Measurements from ENCODE around the gene VPS51.
A peak's percentile ranks its signal among the peaks of the same experiment; 100 is the strongest.

The VPS51 gene

DNA sequence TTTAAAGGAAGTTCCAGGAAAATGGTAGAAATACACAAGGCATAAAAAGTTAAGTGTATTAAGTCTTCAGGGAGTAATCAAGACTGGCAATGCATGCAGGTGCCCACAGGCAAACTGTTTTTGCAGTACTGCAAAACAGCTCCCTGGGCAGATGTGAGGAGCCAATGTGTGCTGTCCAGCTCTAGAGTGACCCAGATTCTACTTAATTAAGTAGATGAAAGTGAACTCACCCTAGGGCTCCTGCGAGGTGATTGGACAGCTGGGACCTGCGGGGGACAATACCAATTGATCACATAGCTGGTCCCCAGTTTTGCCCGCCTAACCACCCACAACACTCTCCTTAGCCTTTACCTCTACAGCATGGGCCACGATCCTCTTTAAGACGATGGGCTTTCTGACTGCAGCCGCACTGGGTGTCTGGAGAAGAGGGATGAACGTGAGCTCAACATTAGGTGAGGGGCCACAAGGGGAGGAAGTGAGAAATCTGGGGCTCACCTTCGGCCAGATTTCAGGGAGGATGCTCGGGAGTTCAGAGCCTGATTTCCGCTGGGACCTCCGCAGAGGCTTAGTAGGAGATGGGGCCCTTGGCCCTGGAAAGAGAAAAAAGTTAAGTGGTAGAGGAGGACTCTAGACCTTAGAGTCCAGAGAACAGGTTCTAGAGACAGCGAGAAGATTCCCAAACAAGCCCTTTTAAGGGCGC, 12.7 kb upstream of the VPS51 start:
- Histone ChIP-seq H3K27ac (peak overlapping the region; percentile 79 to 91 (median 86); a peak in 21 of 22 replicates), H3K4me1 (peaks cover 50 to 66% (median 62%) of the 10 kb centered on the region in 10 experiments), H3K4me3 (peak overlapping the region; percentile 75 to 90 (median 86)), H3K4me2 (peak overlapping the region; percentile 85 to 97 (median 94)), H3K27me3 (no peaks in the 10 kb centered on the region), H3K36me3 (peaks cover 29 to 81% (median 64%) of the 10 kb centered on the region in 11 experiments), H4K20me1 (peaks cover 0 to 35% (median 12%) of the 10 kb centered on the region in 11 experiments; a peak in 13 of 22 replicates), H3K9ac (peak overlapping the region; percentile 85 to 95 (median 90)), H3K9me3 (replicated peaks in 1 of 11) (no peaks in the 10 kb centered on the region)
- no peak for TF ChIP-seq Cebpa-rat (IDR thresholded peaks at IDR 0.05)

DNA sequence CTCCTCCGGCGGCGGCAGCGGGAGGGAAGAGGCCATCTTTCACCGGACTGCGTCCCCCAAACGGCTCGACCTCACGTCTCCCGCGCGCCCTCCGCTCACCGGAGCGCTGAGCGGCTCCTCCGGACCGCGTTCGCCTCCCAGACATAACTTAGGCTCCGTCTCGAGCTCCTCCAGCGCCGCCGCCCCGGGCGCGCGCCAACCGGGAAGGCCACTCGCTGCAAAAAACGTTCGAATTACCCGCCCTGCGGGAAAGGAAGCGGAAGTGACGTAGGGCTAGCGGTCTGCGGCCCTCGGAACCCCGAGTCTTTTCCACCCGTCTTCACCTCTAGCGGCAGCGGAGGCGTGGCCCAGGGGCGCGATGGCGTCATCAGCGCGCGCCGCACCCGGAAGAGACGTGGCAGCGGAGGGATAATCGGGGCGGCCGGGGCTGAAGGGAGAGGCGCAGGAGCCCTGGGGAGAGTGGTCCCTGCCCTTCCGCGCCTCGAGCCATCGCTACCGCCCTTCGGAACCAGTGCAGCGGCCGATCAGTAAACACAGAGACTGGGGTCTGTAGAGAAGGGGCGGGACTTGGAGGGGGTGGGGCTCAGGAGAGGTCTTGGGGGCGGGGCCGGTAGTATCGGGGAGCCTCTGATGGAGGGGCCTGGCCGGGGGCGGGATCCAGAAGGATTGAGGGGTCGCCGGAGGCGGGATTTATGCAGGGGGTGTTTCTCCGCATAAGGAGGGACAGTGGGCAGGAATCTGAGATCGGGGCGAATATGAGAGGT, 12.0 kb upstream of the VPS51 start, which contains the start of the genes CDCA5 and ZFPL1:
TSS of gene CDCA5 (minus strand) at position 207 of the 764 bp plus-strand sequence. CDS start at position 145, 62 bp downstream.
TSS of gene ZFPL1 (plus strand) at position 389 of the 764 bp plus-strand sequence. CDS start 477 bp downstream, outside the sequence.
- Histone ChIP-seq H3K9me3 (replicated peaks in 1 of 11) (no peaks in the 10 kb centered on the region), H3K36me3 (peaks cover 37 to 81% (median 66%) of the 10 kb centered on the region in 11 experiments), H4K20me1 (peaks cover 0 to 28% (median 5%) of the 10 kb centered on the region in 11 experiments; a peak in 11 of 22 replicates), H3K27me3 (no peaks in the 10 kb centered on the region), H3K27ac (peak within 1 kb of the TSS; percentile 79 to 91 (median 86)), H3K9ac (peak within 1 kb of the TSS; percentile 85 to 95 (median 90)), H3K4me1 (peaks cover 43 to 59% (median 55%) of the 10 kb centered on the region in 10 experiments), H3K4me2 (peak within 1 kb of the TSS; percentile 85 to 100 (median 98)), H3K4me3 (peak within 1 kb of the TSS; percentile 75 to 90 (median 86))
- TF ChIP-seq Cebpa-rat (IDR thresholded peaks at IDR 0.05), result no peak

DNA sequence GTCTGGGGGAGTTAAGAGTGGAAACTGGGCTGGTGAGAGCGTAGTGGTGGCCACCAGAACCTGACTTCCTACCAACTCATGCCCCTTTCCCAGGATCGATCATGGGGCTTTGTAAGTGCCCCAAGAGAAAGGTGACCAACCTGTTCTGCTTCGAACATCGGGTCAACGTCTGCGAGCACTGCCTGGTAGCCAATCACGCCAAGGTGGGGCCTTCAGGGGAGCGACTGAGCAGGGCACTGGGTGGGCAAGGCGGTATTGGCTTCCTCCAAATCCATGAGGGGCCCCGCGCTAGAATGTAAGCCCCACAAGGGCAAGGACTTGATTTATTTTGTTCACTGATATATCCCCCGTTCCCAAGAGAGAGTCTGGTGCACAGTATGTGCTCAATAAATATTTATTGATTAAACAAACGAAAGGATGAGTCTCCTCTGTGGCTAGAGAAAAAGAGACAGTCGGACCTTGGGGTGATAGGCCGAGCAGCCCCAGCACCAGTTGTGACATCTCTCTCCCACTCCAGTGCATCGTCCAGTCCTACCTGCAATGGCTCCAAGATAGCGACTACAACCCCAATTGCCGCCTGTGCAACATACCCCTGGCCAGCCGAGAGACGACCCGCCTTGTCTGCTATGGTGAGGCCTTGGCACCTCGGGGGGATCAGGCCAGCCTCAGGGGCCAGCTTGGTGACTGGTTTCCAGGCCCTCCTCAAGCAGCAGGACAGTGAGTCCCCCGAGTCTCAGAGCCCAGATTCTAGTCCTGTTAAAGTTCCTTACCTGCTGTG, 11.2 kb upstream of the VPS51 start:
- Histone ChIP-seq H4K20me1 (peaks cover 0 to 20% (median 0%) of the 10 kb centered on the region in 11 experiments; a peak in 5 of 22 replicates), H3K4me2 (peak overlapping the region; percentile 82 to 100 (median 98)), H3K4me1 (peaks cover 37 to 52% (median 49%) of the 10 kb centered on the region in 10 experiments), H3K36me3 (peaks cover 44 to 81% (median 65%) of the 10 kb centered on the region in 11 experiments), H3K9me3 (replicated peaks in 1 of 11) (no peaks in the 10 kb centered on the region), H3K27me3 (no peaks in the 10 kb centered on the region), H3K4me3 (peak overlapping the region; percentile 75 to 90 (median 86)), H3K27ac (peak overlapping the region; percentile 79 to 91 (median 86)), H3K9ac (peak overlapping the region; percentile 85 to 95 (median 90))
- TF ChIP-seq Cebpa-rat (IDR thresholded peaks at IDR 0.05), result no peak

DNA sequence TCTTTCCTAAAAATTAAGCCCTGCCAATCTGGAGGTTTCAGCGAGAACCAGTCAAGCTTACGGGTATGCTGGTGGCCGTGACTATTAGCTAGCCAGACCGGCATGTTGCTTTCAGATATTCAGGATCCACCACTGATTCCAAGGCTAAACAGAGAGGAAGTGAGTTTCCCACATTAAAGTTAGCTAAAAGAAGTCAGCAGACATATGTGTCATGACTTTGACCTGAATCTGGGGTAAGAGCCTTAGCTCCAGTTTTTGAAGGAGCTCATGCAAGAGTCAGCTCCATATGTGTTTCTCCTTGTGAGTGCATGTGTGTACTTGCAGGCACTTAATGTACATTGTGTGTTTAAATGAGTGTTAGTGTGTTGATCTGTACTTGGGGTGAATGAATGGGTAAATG, 10.6 kb upstream of the VPS51 start:
- peak overlapping the region in 4 of 11 experiments; percentile 79 to 91 (median 87); a peak in 7 of 22 replicates for H3K27ac ChIP-seq
- H3K27me3 ChIP-seq, result no peaks in the 10 kb centered on the region
- TF ChIP-seq Cebpa-rat (IDR thresholded peaks at IDR 0.05), result no peak
- peaks cover 0 to 14% (median 0%) of the 10 kb centered on the region in 11 experiments; a peak in 5 of 22 replicates for H4K20me1 ChIP-seq
- peaks cover 47 to 77% (median 63%) of the 10 kb centered on the region in 11 experiments for H3K36me3 ChIP-seq
- H3K4me3 ChIP-seq, result peak overlapping the region in 9 of 10 experiments; percentile 81 to 90 (median 87); a peak in 11 of 20 replicates
- no peaks in the 10 kb centered on the region for H3K9me3 ChIP-seq (replicated peaks in 1 of 11)
- peak overlapping the region; percentile 82 to 100 (median 98) for H3K4me2 ChIP-seq
- H3K9ac ChIP-seq, result peak overlapping the region; percentile 85 to 95 (median 90); a peak in 17 of 22 replicates
- H3K4me1 ChIP-seq, result peaks cover 39 to 48% (median 45%) of the 10 kb centered on the region in 10 experiments

DNA sequence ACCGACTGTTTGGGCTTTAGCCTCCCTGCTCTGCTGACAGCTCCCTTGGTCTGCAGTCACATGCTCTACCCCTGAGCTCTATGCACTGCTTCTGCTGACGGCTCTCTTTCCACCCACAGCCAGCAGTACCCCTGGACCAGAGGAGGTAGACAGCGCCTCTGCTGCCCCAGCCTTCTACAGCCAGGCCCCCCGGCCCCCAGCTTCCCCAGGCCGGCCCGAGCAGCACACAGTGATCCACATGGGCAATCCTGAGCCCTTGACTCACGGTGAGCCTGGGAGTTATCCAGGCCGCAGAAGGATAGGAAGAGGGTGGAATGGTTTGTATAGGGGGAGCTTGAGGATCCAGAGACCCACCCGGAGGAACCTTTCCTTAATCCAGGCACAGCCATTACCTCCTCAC, 9.2 kb upstream of the VPS51 start:
- peaks cover 0 to 7% (median 0%) of the 10 kb centered on the region in 11 experiments; a peak in 5 of 22 replicates for H4K20me1 ChIP-seq
- H3K4me3 ChIP-seq, result no peak overlapping the region
- no peaks in the 10 kb centered on the region for H3K9me3 ChIP-seq (replicated peaks in 1 of 11)
- peaks cover 29 to 40% (median 33%) of the 10 kb centered on the region in 10 experiments for H3K4me1 ChIP-seq
- no peaks in the 10 kb centered on the region for H3K27me3 ChIP-seq
- peaks cover 47 to 64% (median 54%) of the 10 kb centered on the region in 11 experiments for H3K36me3 ChIP-seq
- no peak overlapping the region for H3K4me2 ChIP-seq
- no peak overlapping the region for H3K27ac ChIP-seq
- H3K9ac ChIP-seq, result peak overlapping the region in 1 of 11 experiments; percentile 19; a peak in 1 of 22 replicates
- no peak for TF ChIP-seq Cebpa-rat (IDR thresholded peaks at IDR 0.05)

DNA sequence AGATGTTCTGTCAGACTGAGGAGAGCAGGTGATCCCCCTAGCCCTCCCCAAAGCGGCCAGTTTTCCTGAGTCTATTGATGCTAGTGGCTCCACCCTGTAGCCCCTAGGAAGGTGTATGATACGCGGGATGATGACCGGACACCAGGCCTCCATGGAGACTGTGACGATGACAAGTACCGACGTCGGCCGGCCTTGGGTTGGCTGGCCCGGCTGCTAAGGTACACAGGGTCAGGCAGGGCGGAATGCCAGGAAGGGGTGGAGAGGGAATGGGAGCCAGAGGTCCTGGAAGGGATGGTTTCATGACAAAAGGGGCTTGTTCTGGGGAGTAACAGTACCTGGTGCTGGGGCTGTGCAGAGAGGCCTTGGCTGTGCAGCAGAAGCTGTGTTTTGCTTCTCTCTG, 8.8 kb upstream of the VPS51 start:
- Histone ChIP-seq H3K27ac (no peak overlapping the region), H3K27me3 (no peaks in the 10 kb centered on the region), H3K36me3 (peaks cover 47 to 60% (median 50%) of the 10 kb centered on the region in 11 experiments), H3K4me2 (no peak overlapping the region), H3K9me3 (replicated peaks in 1 of 11) (no peaks in the 10 kb centered on the region), H3K9ac (no peak overlapping the region), H4K20me1 (peaks cover 0 to 7% (median 0%) of the 10 kb centered on the region in 11 experiments; a peak in 3 of 22 replicates), H3K4me1 (peaks cover 25 to 36% (median 29%) of the 10 kb centered on the region in 10 experiments), H3K4me3 (no peak overlapping the region)
- TF ChIP-seq Cebpa-rat (IDR thresholded peaks at IDR 0.05), result no peak

DNA sequence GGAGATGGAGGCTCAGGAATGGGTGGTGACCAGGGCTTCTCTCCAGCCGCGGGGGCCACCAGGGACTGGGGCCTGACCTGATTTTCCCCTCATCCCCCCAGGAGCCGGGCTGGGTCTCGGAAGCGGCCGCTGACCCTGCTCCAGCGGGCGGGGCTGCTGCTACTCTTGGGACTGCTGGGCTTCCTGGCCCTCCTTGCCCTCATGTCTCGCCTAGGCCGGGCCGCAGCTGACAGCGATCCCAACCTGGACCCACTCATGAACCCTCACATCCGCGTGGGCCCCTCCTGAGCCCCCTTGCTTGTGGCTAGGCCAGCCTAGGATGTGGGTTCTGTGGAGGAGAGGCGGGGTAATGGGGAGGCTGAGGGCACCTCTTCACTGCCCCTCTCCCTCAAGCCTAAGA, 8.2 kb upstream of the VPS51 start:
- Histone ChIP-seq H4K20me1 (peaks cover 0 to 7% (median 0%) of the 10 kb centered on the region in 11 experiments; a peak in 3 of 22 replicates), H3K4me2 (no peak overlapping the region), H3K9ac (no peak overlapping the region), H3K9me3 (replicated peaks in 1 of 11) (no peaks in the 10 kb centered on the region), H3K27ac (no peak overlapping the region), H3K27me3 (no peaks in the 10 kb centered on the region), H3K4me3 (no peak overlapping the region), H3K4me1 (peaks cover 19 to 29% (median 23%) of the 10 kb centered on the region in 10 experiments), H3K36me3 (peaks cover 43 to 57% (median 49%) of the 10 kb centered on the region in 11 experiments)
- no peak for TF ChIP-seq Cebpa-rat (IDR thresholded peaks at IDR 0.05)

DNA sequence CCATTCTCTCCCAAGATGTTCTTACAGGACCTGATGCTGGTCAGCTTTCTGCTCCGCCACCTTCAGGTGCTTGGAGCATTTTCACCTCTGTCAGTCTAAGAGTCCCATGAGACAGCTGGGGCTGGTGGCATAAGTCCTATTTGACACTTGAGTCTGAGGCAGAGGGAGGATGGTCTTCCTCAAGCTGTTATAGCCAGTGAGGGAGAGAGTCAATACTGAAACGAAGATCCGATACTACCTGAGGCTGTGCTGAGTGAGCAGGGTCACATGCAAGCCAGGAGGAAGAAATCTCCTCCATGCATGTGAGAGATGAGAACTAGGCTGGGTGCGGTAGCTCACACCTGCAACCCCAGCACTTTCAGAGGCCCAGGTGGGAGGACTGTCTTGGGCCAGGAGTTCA, 6.4 kb upstream of the VPS51 start:
- peaks cover 43 to 57% (median 49%) of the 10 kb centered on the region in 11 experiments for H3K36me3 ChIP-seq
- peaks cover 0 to 7% (median 0%) of the 10 kb centered on the region in 11 experiments; a peak in 3 of 22 replicates for H4K20me1 ChIP-seq
- H3K9me3 ChIP-seq (replicated peaks in 1 of 11), result no peaks in the 10 kb centered on the region
- H3K4me3 ChIP-seq, result no peak overlapping the region
- no peak overlapping the region; a peak in 1 of 22 replicates for H3K9ac ChIP-seq
- H3K27me3 ChIP-seq, result no peaks in the 10 kb centered on the region
- H3K27ac ChIP-seq, result no peak overlapping the region
- peaks cover 10 to 20% (median 14%) of the 10 kb centered on the region in 10 experiments for H3K4me1 ChIP-seq
- no peak overlapping the region for H3K4me2 ChIP-seq
- TF ChIP-seq Cebpa-rat (IDR thresholded peaks at IDR 0.05), result no peak
